KOPT-K1 (cell line): ENCODE measurements around the gene DLX4.

Experiments used
- H3K27ac ChIP-seq: fragments of 200-600 bp; sonication (generic); 2 replicates; pipeline ENCODE4 v1.5.1; 2016; ENCODE audit warnings: antibody characterized with exemption, mild to moderate bottlenecking, low read depth, low read length; ENCODE audit not compliant: poor library complexity, severe bottlenecking
- H3K36me3 ChIP-seq: fragments of 200-600 bp; sonication (generic); 2 replicates; pipeline ENCODE4 v1.5.1; 2017; ENCODE audit warnings: antibody characterized with exemption, mild to moderate bottlenecking, low read length, moderate library complexity; ENCODE audit not compliant: insufficient read depth
- H3K9me3 ChIP-seq: fragments of 200-600 bp; sonication (generic); 2 replicates; pipeline ENCODE4 v1.5.1; 2017; ENCODE audit warnings: antibody characterized with exemption, low read length, mild to moderate bottlenecking; ENCODE audit not compliant: insufficient read depth, poor library complexity, severe bottlenecking

DLX4 gene

DNA sequence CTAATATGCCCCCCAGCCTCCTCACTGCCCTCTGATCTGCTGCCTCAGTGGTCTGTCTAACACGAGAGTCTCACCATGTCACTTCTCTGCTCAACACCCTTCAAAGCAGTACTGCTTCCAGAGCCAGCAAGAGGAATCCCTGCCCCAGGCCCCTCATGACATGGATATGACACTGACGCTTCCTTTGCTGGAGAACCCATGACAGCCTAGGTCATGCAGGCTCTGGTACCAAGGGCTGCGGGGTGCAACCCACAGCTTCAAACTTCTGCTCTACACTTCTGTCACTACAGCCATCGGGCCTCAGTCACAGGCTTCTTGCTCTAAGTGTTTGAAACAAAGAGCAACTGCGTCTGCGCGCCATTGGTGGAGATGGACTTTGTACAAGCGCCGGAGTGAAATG lies 32.6 kb upstream of the DLX4 start:
- Histone ChIP-seq H3K36me3 (no peaks in the 10 kb centered on the region), H3K27ac (no peak overlapping the region), H3K9me3 (no peaks in the 10 kb centered on the region)

GRCh38 chr17:49939318-49939717 lies 29.7 kb upstream of the DLX4 start:
- Histone ChIP-seq H3K36me3 (no peaks in the 10 kb centered on the region), H3K9me3 (no peaks in the 10 kb centered on the region), H3K27ac (no peak overlapping the region)

DNA sequence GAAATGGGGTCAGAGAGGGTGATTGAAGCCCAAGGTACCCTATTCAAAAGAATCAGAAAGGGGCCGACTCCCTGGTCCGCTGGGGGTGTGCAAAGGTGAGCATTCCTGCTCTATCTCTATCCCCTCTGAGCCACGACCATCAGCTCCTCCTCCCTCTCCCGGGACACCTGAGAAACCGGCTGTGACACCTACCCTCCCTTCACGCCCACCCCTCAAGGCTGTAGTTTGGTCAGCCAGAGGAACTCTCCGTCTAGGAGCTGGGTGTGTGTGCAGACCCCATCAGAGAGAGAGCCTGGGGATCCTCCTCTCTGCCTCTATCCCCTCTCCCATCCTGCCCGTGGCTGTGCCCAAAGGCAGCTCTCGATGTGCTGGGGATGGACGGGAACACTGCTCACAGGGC lies 27.6 kb upstream of the DLX4 start:
- no peaks in the 10 kb centered on the region for H3K9me3 ChIP-seq
- no peaks in the 10 kb centered on the region for H3K36me3 ChIP-seq
- H3K27ac ChIP-seq, result no peak overlapping the region

DNA sequence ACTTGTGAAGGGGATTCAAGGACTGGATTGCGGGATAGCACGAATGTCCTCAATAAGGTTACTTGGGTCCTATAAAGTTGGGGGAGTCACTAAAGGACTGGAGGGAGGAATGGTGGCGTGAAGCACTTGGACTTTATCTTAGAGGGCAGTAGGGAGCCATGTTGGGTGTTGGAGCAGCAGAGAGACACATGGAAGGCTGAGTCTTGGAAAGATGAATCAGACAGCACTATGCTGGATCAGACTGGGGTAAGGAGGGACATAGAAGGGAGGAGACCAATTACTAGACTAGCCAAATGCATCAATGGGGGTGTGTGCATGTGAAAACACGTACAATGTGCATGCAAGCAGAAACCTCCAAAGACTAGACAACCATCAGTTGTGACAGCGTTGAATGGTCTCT lies 26.0 kb upstream of the DLX4 start:
- no peaks in the 10 kb centered on the region for H3K9me3 ChIP-seq
- no peak overlapping the region for H3K27ac ChIP-seq
- H3K36me3 ChIP-seq, result no peaks in the 10 kb centered on the region

DNA sequence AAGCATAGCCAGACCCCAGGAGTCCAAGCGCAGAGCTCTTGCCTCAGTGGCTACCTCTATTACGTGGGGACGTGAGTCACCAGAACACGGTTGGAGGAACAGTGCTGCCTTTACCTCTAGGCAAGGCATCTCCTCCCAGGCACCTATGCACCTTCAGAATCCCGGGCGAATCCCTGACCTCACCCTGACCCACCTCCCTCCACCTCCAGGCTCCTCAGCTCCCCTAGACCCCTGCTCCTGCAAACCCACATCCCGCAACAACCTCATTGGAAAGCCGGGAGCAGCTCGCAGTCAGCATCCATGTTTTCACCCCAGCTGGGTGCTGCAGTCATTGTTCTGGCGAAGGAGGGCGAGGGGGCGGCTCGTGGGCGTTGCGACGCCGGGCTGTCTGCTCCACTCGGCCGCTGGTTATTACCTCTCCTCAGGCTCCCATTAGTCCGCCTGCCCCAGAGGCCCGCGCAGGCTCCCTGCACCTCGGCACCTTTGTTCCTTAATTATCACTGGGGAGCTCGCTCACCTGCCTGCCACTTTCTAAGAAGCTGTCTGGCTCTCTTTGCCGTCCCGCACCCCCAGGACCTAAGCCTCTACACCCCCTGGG lies 24.6 kb upstream of the DLX4 start:
- Histone ChIP-seq H3K36me3 (no peaks in the 10 kb centered on the region), H3K9me3 (no peaks in the 10 kb centered on the region), H3K27ac (no peak overlapping the region)

- H3K9me3 ChIP-seq, result no peaks in the 10 kb centered on the region
- H3K27ac ChIP-seq, result no peak overlapping the region
- H3K36me3 ChIP-seq, result no peaks in the 10 kb centered on the region
Observed at GRCh38 chr17:49946208-49946607, 22.8 kb upstream of the DLX4 start.

DNA sequence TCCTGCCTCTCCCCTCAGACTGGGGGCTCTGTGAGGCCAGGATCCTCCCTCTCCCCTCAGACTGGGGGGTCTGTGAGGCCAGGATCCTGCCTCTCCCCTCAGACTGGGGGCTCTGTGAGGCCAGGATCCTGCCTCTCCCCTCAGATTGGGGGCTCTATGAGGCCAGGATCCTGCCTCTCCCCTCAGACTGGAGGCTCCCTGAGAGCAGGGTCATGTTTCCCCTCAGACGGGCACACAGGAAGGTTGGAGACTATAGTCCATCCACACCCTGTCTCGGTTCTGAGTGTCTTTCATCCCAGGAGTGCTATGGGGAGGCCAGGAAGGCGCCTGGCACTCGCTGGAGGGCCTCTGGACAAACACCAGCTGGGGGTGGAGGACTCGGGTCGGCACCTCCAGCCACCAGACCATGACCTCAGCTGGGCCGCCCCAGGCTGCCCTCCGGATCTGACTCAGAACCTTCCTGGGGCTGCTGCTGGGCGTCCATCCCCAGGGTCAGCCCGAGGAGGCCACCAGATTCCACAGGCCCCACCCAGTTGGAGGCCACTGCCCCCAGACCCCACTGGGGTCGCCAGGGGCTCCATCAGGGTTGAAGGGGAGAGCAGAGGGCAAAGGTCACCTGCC lies 21.9 kb upstream of the DLX4 start:
- Histone ChIP-seq H3K27ac (no peak overlapping the region), H3K36me3 (no peaks in the 10 kb centered on the region), H3K9me3 (no peaks in the 10 kb centered on the region)

- no peak overlapping the region for H3K27ac ChIP-seq
- no peaks in the 10 kb centered on the region for H3K36me3 ChIP-seq
- H3K9me3 ChIP-seq, result no peaks in the 10 kb centered on the region
Observed at GRCh38 chr17:49949634-49950033, 19.4 kb upstream of the DLX4 start.

- Histone ChIP-seq H3K9me3 (no peaks in the 10 kb centered on the region), H3K27ac (no peak overlapping the region), H3K36me3 (no peaks in the 10 kb centered on the region)
Observed at GRCh38 chr17:49951362-49952082, 17.5 kb upstream of the DLX4 start.

- Histone ChIP-seq H3K27ac (no peak overlapping the region), H3K9me3 (no peaks in the 10 kb centered on the region), H3K36me3 (no peaks in the 10 kb centered on the region)
Observed at GRCh38 chr17:49952209-49952911, 16.6 kb upstream of the DLX4 start.

GRCh38 chr17:49952912-49953497 lies 16.0 kb upstream of the DLX4 start:
- H3K36me3 ChIP-seq, result no peaks in the 10 kb centered on the region
- H3K27ac ChIP-seq, result no peak overlapping the region

DNA sequence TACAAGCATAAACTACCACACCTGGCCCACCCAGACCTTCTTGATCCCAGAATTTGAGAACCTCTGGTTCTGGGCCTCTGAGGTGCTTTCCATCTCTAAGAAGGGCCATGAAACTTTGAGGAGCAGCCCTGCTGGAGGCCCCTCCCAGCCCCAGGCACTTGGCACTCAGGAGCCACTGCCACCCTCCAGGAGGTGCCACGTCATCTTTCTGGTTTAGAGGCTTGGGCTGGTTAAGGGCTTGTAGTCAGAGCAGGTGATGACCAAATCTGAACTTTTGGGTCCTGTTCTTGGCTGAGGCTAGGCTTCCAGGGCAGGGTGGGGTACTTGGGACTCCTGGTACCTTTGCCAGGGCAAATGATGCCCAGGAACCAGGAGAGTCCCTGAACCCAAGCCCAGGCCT lies 13.8 kb upstream of the DLX4 start:
- Histone ChIP-seq H3K27ac (no peak overlapping the region), H3K36me3 (no peaks in the 10 kb centered on the region), H3K9me3 (no peaks in the 10 kb centered on the region)

More at GRCh38 chr17:49952912-49953497, 16.0 kb upstream of the DLX4 start:
- no peaks in the 10 kb centered on the region for H3K9me3 ChIP-seq

- Histone ChIP-seq H3K9me3 (no peaks in the 10 kb centered on the region), H3K36me3 (no peaks in the 10 kb centered on the region), H3K27ac (no peak overlapping the region)
Observed at GRCh38 chr17:49956780-49957179, 12.2 kb upstream of the DLX4 start.

DNA sequence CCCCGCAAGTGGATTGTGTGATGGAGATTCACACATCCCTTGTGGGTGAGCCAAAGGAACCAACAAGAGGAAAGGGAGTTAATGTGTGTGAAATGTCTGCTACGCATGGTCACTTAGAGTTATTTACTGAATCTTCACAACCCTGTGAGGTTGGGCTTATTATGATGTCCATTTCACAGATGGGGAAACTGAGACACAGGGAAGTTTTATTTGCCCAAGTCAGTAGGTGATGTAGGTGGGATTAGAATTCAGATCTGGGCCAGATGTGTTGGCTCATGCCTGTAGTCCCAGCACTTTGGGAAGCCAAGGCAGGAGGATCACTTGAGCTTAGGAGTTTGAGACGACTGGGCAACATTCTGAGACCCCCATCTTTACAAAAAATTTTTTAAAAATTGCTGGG lies 11.6 kb upstream of the DLX4 start:
- no peaks in the 10 kb centered on the region for H3K36me3 ChIP-seq
- no peaks in the 10 kb centered on the region for H3K9me3 ChIP-seq
- H3K27ac ChIP-seq, result no peak overlapping the region

GRCh38 chr17:49958723-49959122 lies 10.3 kb upstream of the DLX4 start:
- Histone ChIP-seq H3K36me3 (no peaks in the 10 kb centered on the region), H3K9me3 (no peaks in the 10 kb centered on the region), H3K27ac (no peak overlapping the region)
